VCaP (cell line): ENCODE measurements around the gene PPP1R2C.

Experiments
- H3K27ac ChIP-seq: fragments of 450-650 bp; 2 replicates; pipeline ENCODE4 v1.5.1; 2017
- TF ChIP-seq, protein P1 (sequence below): fragments of 450-650 bp; conservative IDR thresholded peaks from 2 replicates; pipeline ENCODE4 v1.5.1; 2017; ENCODE audit warnings: mild to moderate bottlenecking, moderate library complexity

The PPP1R2C gene

DNA sequence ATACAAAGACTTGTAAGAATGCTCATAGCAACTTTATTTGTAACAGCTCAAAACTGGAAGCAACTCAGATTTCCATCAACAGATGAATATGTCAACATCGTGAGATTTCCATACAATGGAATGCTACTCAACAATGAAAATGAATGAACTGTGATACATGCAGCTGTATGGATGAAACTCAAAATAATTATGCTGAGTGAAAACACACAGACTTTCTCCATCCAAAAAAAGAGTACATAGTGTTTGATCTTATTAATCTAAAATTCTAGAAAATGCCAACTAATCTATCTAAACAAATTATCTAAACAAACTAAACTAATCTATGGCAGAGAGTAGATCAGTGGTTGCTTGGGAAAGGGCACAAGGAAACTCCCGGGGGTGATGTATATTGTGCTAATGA lies 42.7 kb downstream of the PPP1R2C start:
- H3K27ac ChIP-seq = no peak overlapping the region
- TF ChIP-seq, protein P1, sequence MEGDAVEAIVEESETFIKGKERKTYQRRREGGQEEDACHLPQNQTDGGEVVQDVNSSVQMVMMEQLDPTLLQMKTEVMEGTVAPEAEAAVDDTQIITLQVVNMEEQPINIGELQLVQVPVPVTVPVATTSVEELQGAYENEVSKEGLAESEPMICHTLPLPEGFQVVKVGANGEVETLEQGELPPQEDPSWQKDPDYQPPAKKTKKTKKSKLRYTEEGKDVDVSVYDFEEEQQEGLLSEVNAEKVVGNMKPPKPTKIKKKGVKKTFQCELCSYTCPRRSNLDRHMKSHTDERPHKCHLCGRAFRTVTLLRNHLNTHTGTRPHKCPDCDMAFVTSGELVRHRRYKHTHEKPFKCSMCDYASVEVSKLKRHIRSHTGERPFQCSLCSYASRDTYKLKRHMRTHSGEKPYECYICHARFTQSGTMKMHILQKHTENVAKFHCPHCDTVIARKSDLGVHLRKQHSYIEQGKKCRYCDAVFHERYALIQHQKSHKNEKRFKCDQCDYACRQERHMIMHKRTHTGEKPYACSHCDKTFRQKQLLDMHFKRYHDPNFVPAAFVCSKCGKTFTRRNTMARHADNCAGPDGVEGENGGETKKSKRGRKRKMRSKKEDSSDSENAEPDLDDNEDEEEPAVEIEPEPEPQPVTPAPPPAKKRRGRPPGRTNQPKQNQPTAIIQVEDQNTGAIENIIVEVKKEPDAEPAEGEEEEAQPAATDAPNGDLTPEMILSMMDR = no peak

DNA sequence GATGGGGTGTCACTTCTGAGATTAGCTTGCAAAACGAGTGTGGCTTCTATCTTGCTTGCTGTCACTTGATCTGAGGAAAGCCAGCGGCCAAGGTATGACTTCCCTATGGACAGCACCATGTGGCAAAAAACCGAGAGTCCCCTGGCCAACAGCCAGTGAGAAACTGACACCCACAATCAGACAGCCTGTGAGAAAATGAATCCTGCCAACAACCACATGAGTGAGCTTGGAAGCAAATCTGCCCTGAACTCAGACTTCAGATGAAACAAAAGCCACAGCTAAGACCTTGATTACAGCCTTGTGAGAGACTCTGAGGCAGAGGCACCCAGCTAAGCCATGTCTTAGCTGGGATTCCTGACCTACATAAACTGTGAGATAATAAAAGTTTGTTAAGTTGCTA lies 45.5 kb downstream of the PPP1R2C start:
- H3K27ac ChIP-seq = no peak overlapping the region
- TF ChIP-seq, protein P1 = no peak
